Measurements from ENCODE around the gene CSNK1G1.

DNA sequence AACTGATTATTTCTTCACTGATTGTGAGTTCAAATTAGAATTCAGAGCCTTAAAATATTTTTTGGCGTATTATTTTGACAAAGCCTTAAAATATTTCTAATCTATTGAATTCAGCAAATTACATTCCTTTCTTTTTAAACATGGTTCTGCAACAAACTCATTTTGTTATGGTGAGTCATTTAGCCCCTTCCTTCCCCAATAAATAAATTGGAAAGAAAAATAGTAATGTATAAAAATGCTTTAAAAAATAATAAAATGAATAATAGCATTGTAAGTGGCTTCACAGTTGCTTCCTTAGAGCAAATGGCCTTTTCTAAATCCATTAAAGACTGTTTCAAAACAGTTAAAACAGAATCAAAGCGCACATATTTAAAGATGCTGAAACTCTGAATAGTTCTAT, 12.1 kb downstream of the CSNK1G1 start:
- TF ChIP-seq CTCF (IDR thresholded peaks at IDR 0.05; ENCODE audit: low read length) (no peak), EZH2 (IDR thresholded peaks at IDR 0.05; ENCODE audit: borderline replicate concordance, low read length) (no peak)

Measured in OCI-LY1 (cell line).